ENCODE results near the gene KCNK17. TPM values are rescaled to one million over a fixed set of nuclear protein-coding genes. Genes with fewer than 3 reads are reported as not detected.

Gene KCNK17
- total RNA-seq, 1 experiment from 2014 or later = 1.2 TPM

DNA sequence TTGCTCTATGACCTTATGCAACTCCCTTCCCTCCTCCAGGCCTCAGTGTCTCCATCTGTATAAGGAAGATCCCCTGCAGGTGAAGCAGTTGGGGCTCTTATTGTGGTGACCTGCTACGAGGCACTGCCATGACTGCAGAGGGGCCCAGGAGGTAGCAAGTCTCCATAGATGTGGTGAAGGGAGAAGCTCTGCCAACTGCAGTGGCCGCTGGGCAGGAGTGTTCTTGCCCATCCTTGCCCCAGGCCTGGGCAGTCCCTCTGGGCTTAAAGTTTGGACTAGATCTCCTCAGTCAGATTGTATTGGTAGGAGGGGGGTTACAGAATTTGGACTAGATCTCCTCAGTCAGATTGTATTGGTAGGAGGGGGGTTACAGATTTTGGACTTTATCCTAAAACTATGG is 12.2 kb downstream of the KCNK17 start:
- no peak overlapping the region for H2BK5ac ChIP-seq (ENCODE audit: insufficient read length, low read length)
- peaks cover 7% of the 10 kb centered on the region; the same call in 1 of the 2 replicates for H3K27me3 Mint-ChIP-seq (ENCODE audit: low read depth)
- H3K4me2 ChIP-seq (ENCODE audit: insufficient read depth, insufficient read length, low read length) = no peak overlapping the region
- no peak for TF ChIP-seq CTCF (conservative IDR thresholded peaks at IDR 0.05)
- H3K79me1 ChIP-seq (ENCODE audit: insufficient read depth, low read depth, low read length, poor library complexity, severe bottlenecking) = no peaks in the 10 kb centered on the region
- H4K91ac ChIP-seq (ENCODE audit: insufficient read length, low read depth, low read length) = no peak overlapping the region
- WGBS (ENCODE audit: extremely low coverage, insufficient read length, low lambda C conversion rate) = no CpG with 5 or more reads among the region's 2 CpGs
- H3K27ac Mint-ChIP-seq = no peak overlapping the region
- H3K56ac ChIP-seq (ENCODE audit: insufficient read length, low read depth, low read length) = no peak overlapping the region
- H3K4me3 Mint-ChIP-seq = no peak overlapping the region; a peak in 1 of 5 replicates
- no peak overlapping the region for H3K14ac ChIP-seq (ENCODE audit: insufficient read depth, low read length)
- no peak for DNase-seq
- H3K4me1 Mint-ChIP-seq = peaks cover 22 to 24% of the 10 kb centered on the region in 2 experiments
- H3K36me3 Mint-ChIP-seq (ENCODE audit: insufficient read depth in 1 of 3, low read depth in 3 of 3) = no peaks in the 10 kb centered on the region
- H3K79me2 ChIP-seq (ENCODE audit: insufficient read depth, low read length) = no peaks in the 10 kb centered on the region
- H2AK5ac ChIP-seq (ENCODE audit: insufficient read length, low read length) = no peak overlapping the region
- H3K9me3 ChIP-seq (ENCODE audit: control insufficient read depth, low read depth, low read length) = no peaks in the 10 kb centered on the region
- H3K9ac ChIP-seq (ENCODE audit: extremely low read depth, insufficient read length, low read length) = no peak overlapping the region
- H4K8ac ChIP-seq (replicated peaks; ENCODE audit: insufficient read length, low read depth, low read length) = no peak overlapping the region
- no peaks in the 10 kb centered on the region for H3K27me3 ChIP-seq (ENCODE audit: insufficient read depth, low read length)
- H2AFZ ChIP-seq (ENCODE audit: low read length) = no peak overlapping the region
- H3K27ac ChIP-seq (ENCODE audit: insufficient read length, low read depth, low read length) = no peak overlapping the region
- H2BK20ac ChIP-seq (ENCODE audit: low read depth, low read length, poor library complexity, severe bottlenecking) = no peak overlapping the region
- H3T11ph ChIP-seq (ENCODE audit: low read length) = no peak overlapping the region
- H3K4ac ChIP-seq (ENCODE audit: low read depth, low read length) = no peak overlapping the region
- H4K20me1 ChIP-seq (ENCODE audit: control insufficient read depth, insufficient read depth, insufficient read length) = no peaks in the 10 kb centered on the region
- H2BK12ac ChIP-seq (ENCODE audit: insufficient read length, low read depth, low read length) = no peak overlapping the region
- H3K4me1 ChIP-seq (ENCODE audit: insufficient read depth, low read length) = 0 out of 2 replicates have a peak, but pooled peaks cover 2% of the 10 kb centered on the region
- no peaks in the 10 kb centered on the region; a peak in 1 of 5 replicates for H3K9me3 Mint-ChIP-seq
- no peak overlapping the region for H2BK120ac ChIP-seq (ENCODE audit: low read depth, low read length, poor library complexity, severe bottlenecking)
- H2BK15ac ChIP-seq (ENCODE audit: low read depth, low read length) = no peak overlapping the region
- H4K5ac ChIP-seq (ENCODE audit: insufficient read length, low read depth, low read length) = no peak overlapping the region
- no peaks in the 10 kb centered on the region for H3K23me2 ChIP-seq (ENCODE audit: insufficient read length, low read depth, low read length, poor library complexity, severe bottlenecking)
- H3K23ac ChIP-seq (ENCODE audit: insufficient read length, low read depth, low read length) = no peak overlapping the region
- no peak overlapping the region for H3K18ac ChIP-seq (ENCODE audit: insufficient read length, low read depth, low read length)

All from H9 (cell line).